ENCODE measurements around the gene NECAP2.

DNA sequence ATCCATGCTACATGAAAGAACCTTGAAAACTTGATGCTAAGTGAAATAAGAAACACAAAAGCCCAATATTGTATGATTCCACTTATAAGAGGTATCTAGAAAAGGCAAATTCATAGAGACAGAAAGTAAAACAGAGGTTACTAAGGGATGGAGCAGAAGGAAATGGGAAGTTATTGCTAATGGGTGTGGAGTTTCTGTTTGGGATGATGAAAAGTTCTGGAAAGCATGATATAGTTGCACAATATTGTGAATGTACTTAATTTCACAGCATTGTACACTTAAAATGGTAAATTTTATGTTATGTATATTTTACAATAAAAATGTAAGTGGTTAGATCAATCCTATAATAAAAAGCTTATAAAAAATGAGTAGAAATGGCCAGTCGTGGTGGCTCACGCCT lies 1.6 kb upstream of the NECAP2 start:
- TF ChIP-seq POLR2A (IDR thresholded peaks at IDR 0.05; ENCODE audit: extremely low read depth, insufficient read length): no peak
- TF ChIP-seq, protein P1, sequence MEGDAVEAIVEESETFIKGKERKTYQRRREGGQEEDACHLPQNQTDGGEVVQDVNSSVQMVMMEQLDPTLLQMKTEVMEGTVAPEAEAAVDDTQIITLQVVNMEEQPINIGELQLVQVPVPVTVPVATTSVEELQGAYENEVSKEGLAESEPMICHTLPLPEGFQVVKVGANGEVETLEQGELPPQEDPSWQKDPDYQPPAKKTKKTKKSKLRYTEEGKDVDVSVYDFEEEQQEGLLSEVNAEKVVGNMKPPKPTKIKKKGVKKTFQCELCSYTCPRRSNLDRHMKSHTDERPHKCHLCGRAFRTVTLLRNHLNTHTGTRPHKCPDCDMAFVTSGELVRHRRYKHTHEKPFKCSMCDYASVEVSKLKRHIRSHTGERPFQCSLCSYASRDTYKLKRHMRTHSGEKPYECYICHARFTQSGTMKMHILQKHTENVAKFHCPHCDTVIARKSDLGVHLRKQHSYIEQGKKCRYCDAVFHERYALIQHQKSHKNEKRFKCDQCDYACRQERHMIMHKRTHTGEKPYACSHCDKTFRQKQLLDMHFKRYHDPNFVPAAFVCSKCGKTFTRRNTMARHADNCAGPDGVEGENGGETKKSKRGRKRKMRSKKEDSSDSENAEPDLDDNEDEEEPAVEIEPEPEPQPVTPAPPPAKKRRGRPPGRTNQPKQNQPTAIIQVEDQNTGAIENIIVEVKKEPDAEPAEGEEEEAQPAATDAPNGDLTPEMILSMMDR (IDR thresholded peaks at IDR 0.05; ENCODE audit: low read depth, low read length): no peak
